Upper lobe of left lung (tissue), 6 donors: ENCODE results near the gene TENM3. TPM values are rescaled to one million over a fixed set of nuclear protein-coding genes. Genes with fewer than 3 reads are reported as not detected.
"Not testable (repeated sequence)": the region's sequence is repeated elsewhere in the genome, so short reads cannot be mapped to it uniquely, and the experiment has no call there.

ENCODE experiments used
- ATAC-seq, 2 donors: fragments of 200-7000 bp; cut with Tn5 transposase; one replicate each; pipeline ENCODE4 v1.9.1; 2022; ENCODE audit warnings: mild to moderate bottlenecking in 2 of 2, moderate library complexity in 2 of 2; ENCODE audit not compliant: low FRiP score in 2 of 2
- DNase-seq, 2 donors: peaks; one replicate each; pipeline ENCODE4 v3.0.0-alpha.2; 2019 to 2020
- H3K27ac ChIP-seq, 4 donors: fragments of 200-600 bp; sonication (generic); one replicate each; pipeline ENCODE4 v1.5.1; 2016 to 2019
- H3K27me3 ChIP-seq, 4 donors: fragments of 200-600 bp; sonication (generic); one replicate each; pipeline ENCODE4 v1.5.1; 2017 to 2019
- H3K36me3 ChIP-seq, 4 donors: fragments of 200-600 bp; sonication (generic); one replicate each; pipeline ENCODE4 v1.5.1; 2016 to 2019
- H3K4me1 ChIP-seq, 4 donors: fragments of 200-600 bp; sonication (generic); one replicate each; pipeline ENCODE4 v1.5.1; 2018 to 2019
- H3K4me3 ChIP-seq, 4 donors: fragments of 200-600 bp; sonication (generic); one replicate each; pipeline ENCODE4 v1.5.1; 2017 to 2019; ENCODE audit warnings: mild to moderate bottlenecking in 2 of 4, moderate library complexity in 1 of 4
- H3K9me3 ChIP-seq, 4 donors: fragments of 200-600 bp; sonication (generic); one replicate each; pipeline ENCODE4 v1.5.1; 2018 to 2019
- CTCF ChIP-seq, 6 experiments: fragments of 450-650 bp in 4 of 6; fragments of 200-600 bp in 2 of 6; sonication (generic) in 2 of 6; IDR thresholded peaks; one replicate each; pipeline ENCODE4 v1.5.1; 2016 to 2019; ENCODE audit warnings: antibody characterized with exemption in 6 of 6
- EP300 ChIP-seq, 4 donors: sonication (generic); formaldehyde crosslinking; IDR thresholded peaks; one replicate each; pipeline ENCODE4 v1.5.1; 2017; ENCODE audit warnings: antibody characterized with exemption in 4 of 4, control low read depth in 2 of 4
- POLR2A ChIP-seq, 4 donors: fragments of 450-650 bp; IDR thresholded peaks; one replicate each; pipeline ENCODE4 v1.5.1; 2016 to 2017; ENCODE audit warnings: antibody characterized with exemption in 4 of 4, mild to moderate bottlenecking in 2 of 4
- POLR2AphosphoS5 ChIP-seq, 2 donors: sonication (generic); formaldehyde crosslinking; IDR thresholded peaks; one replicate each; pipeline ENCODE4 v1.5.1; 2017; ENCODE audit warnings: antibody characterized with exemption in 2 of 2
- WGBS, 2 donors: methylation state at CpG; one replicate each; pipeline ENCODE4 v1.1.5; 2017 to 2018; 5-methylcytosine and 5-hydroxymethylcytosine counted together
- total RNA-seq, 6 donors: library from RNA; depleted of rRNA in 4 of 6; stranded (reverse); fragments of >200 nt in 4 of 6; gene quantifications; one replicate each; pipeline versions ENCODE4 v1.1.0 to v1.2.1, GENCODE V29; 2016 to 2021
- donor health status: DM: no; HTN: no; CAD: no; lungs with moderate emphysema.
- donor health status: DM: no; HTN: yes; CAD: no; lungs with severe emphysema.

The TENM3 gene
- total RNA-seq = 1 to 10 TPM in 4 of 6 donors, under 1 TPM in 2; 0.33 to 7.1 (median 1.1) TPM

- not testable (repeated sequence) for H3K9me3 ChIP-seq, H3K4me1 ChIP-seq, H3K27me3 ChIP-seq, DNase-seq, H3K27ac ChIP-seq, H3K36me3 ChIP-seq, ATAC-seq, H3K4me3 ChIP-seq
- WGBS, 2 donors = 90 to 92% methylated on average over 8 of the region's 8 CpGs
Measured at GRCh38 chr4:182243204-182243603, at the start of gene TENM3. TSS of gene TENM3 (plus strand) at chr4:182243402. CDS start at chr4:182324021, 80,619 bp downstream.

GRCh38 chr4:182194091-182194824 is 48.9 kb upstream of the TENM3 start:
- Histone ChIP-seq H3K9me3 (no peaks in the 10 kb centered on the region), H3K36me3 (no peaks in the 10 kb centered on the region), H3K4me3 (no peak overlapping the region), H3K27me3 (no peaks in the 10 kb centered on the region), H3K4me1 (no peaks in the 10 kb centered on the region), H3K27ac (no peak overlapping the region)
- ATAC-seq (no peak), DNase-seq (no peak)
- WGBS, 2 donors = 75 to 77% methylated on average over 15 of the region's 15 CpGs
- TF ChIP-seq EP300 (IDR thresholded peaks at IDR 0.05) (no peak), POLR2AphosphoS5 (IDR thresholded peaks at IDR 0.05) (no peak), POLR2A (IDR thresholded peaks at IDR 0.05) (no peak), CTCF (IDR thresholded peaks at IDR 0.05) (no peak)

DNA sequence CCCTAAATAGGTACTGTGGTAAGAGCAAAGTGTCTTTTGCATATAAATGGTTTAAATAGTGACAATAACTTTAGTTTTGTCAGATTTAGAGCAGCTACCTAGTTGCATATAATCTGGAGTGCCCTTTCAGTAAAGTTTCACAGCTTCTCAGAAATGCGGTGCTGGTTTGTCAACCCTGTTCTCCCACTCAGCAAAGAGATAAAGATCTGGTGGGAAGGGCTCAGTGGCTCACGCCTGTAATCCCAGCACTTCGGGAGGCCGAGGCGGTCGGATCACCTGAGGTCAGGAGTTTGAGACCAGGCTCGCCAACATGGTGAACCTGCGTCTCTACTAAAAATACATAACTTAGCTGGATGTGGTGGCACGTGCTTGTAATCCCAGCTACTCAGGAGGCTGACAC is 45.6 kb upstream of the TENM3 start:
- Histone ChIP-seq H3K4me3 (no peak overlapping the region), H3K9me3 (no peaks in the 10 kb centered on the region), H3K27ac (no peak overlapping the region), H3K4me1 (no peaks in the 10 kb centered on the region), H3K27me3 (no peaks in the 10 kb centered on the region), H3K36me3 (no peaks in the 10 kb centered on the region)
- no peak for DNase-seq
- no peak for ATAC-seq
- TF ChIP-seq POLR2AphosphoS5 (IDR thresholded peaks at IDR 0.05) (no peak), CTCF (IDR thresholded peaks at IDR 0.05) (no peak), POLR2A (IDR thresholded peaks at IDR 0.05) (no peak), EP300 (IDR thresholded peaks at IDR 0.05) (no peak)
- WGBS, 2 donors = 85% methylated on average over 9 of the region's 9 CpGs

GRCh38 chr4:182201871-182202270 is 41.3 kb upstream of the TENM3 start:
- 39 to 45% methylated on average over 3 of the region's 3 CpGs for WGBS, 2 donors
- H3K9me3 ChIP-seq = no peaks in the 10 kb centered on the region
- DNase-seq = no peak
- no peak for TF ChIP-seq EP300 (IDR thresholded peaks at IDR 0.05)
- no peak for TF ChIP-seq CTCF (IDR thresholded peaks at IDR 0.05)
- TF ChIP-seq POLR2A (IDR thresholded peaks at IDR 0.05) = no peak
- no peak for TF ChIP-seq POLR2AphosphoS5 (IDR thresholded peaks at IDR 0.05)
- no peak overlapping the region for H3K4me3 ChIP-seq
- no peak overlapping the region for H3K27ac ChIP-seq
- no peaks in the 10 kb centered on the region for H3K4me1 ChIP-seq
- H3K36me3 ChIP-seq = no peaks in the 10 kb centered on the region
- H3K27me3 ChIP-seq = no peaks in the 10 kb centered on the region
- no peak for ATAC-seq

DNA sequence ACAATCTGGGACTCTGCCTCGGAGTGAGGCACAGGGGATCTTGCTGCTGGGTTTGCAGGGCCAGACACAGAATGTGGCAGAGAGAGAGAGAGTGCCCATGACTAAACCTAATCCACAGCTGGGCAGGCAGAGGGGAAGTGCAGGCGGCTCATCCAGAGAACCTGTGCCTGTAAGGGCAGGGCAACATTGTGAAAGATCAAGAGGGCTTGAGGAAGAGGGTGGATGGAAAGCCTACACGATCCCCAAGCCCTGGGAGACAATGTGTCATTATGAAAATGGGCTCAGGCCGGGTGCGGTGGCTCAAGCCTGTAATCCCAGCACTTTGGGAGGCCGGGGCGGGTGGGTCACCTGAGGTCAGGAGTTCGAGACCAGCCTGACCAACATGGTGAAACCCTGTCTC is 40.6 kb upstream of the TENM3 start:
- TF ChIP-seq EP300 (IDR thresholded peaks at IDR 0.05) (no peak), POLR2AphosphoS5 (IDR thresholded peaks at IDR 0.05) (no peak), POLR2A (IDR thresholded peaks at IDR 0.05) (no peak), CTCF (IDR thresholded peaks at IDR 0.05) (no peak)
- DNase-seq (no peak), ATAC-seq (no peak)
- no peak overlapping the region for H3K4me3 ChIP-seq
- no peaks in the 10 kb centered on the region for H3K4me1 ChIP-seq
- WGBS, 2 donors = 80 to 89% methylated on average over 8 of the region's 8 CpGs
- no peaks in the 10 kb centered on the region for H3K36me3 ChIP-seq
- H3K9me3 ChIP-seq = no peaks in the 10 kb centered on the region
- H3K27me3 ChIP-seq = no peaks in the 10 kb centered on the region
- H3K27ac ChIP-seq = no peak overlapping the region
